22Rv1 (cell line): ENCODE data around the gene UBR4.

ENCODE experiments used
- H3K27ac ChIP-seq: fragments of 450-650 bp; 2 replicates; pipeline ENCODE4 v1.5.1; 2017
- CTCF ChIP-seq: fragments of 450-650 bp; IDR thresholded peaks from 2 replicates; pipeline ENCODE4 v1.5.1; 2017; ENCODE audit warnings: mild to moderate bottlenecking
- ZFX ChIP-seq: fragments of 450-650 bp; IDR thresholded peaks from 2 replicates; pipeline ENCODE4 v1.6.1; 2017; ENCODE audit warnings: antibody characterized with exemption, borderline replicate concordance

Gene UBR4

GRCh38 chr1:19070891-19071621, 139.0 kb downstream of the UBR4 start:
- TF ChIP-seq CTCF (no peak), ZFX (no peak)
- no peak overlapping the region for H3K27ac ChIP-seq

- H3K27ac ChIP-seq, result no peak overlapping the region
- TF ChIP-seq ZFX (no peak), CTCF (no peak)
Observed at GRCh38 chr1:19070197-19070651, 139.8 kb downstream of the UBR4 start.

- H3K27ac ChIP-seq, result no peak overlapping the region
- TF ChIP-seq CTCF (no peak), ZFX (no peak)
Observed at GRCh38 chr1:19068639-19069276, 141.3 kb downstream of the UBR4 start.

- TF ChIP-seq CTCF, result no peak
- no peak for TF ChIP-seq ZFX
- H3K27ac ChIP-seq, result no peak overlapping the region
Observed at GRCh38 chr1:19067912-19068638, 142.0 kb downstream of the UBR4 start.

- TF ChIP-seq ZFX, result no peak
- TF ChIP-seq CTCF, result no peak
- H3K27ac ChIP-seq, result no peak overlapping the region
Observed at GRCh38 chr1:19067182-19067911, 142.7 kb downstream of the UBR4 start.

- H3K27ac ChIP-seq, result no peak overlapping the region
- TF ChIP-seq CTCF (no peak), ZFX (no peak)
Observed at GRCh38 chr1:19066874-19067181, 143.2 kb downstream of the UBR4 start.
